22Rv1 (cell line): Measurements from ENCODE around the gene AANAT.

Experiments used
- H3K27ac ChIP-seq: fragments of 450-650 bp; 2 replicates; pipeline ENCODE4 v1.5.1; 2017
- ZFX ChIP-seq: fragments of 450-650 bp; IDR thresholded peaks from 2 replicates; pipeline ENCODE4 v1.6.1; 2017; ENCODE audit warnings: antibody characterized with exemption, borderline replicate concordance
- TF ChIP-seq, protein P1 (sequence below): fragments of 450-650 bp; IDR thresholded peaks from 2 replicates; pipeline ENCODE4 v1.5.1; 2017; ENCODE audit warnings: mild to moderate bottlenecking

AANAT gene

DNA sequence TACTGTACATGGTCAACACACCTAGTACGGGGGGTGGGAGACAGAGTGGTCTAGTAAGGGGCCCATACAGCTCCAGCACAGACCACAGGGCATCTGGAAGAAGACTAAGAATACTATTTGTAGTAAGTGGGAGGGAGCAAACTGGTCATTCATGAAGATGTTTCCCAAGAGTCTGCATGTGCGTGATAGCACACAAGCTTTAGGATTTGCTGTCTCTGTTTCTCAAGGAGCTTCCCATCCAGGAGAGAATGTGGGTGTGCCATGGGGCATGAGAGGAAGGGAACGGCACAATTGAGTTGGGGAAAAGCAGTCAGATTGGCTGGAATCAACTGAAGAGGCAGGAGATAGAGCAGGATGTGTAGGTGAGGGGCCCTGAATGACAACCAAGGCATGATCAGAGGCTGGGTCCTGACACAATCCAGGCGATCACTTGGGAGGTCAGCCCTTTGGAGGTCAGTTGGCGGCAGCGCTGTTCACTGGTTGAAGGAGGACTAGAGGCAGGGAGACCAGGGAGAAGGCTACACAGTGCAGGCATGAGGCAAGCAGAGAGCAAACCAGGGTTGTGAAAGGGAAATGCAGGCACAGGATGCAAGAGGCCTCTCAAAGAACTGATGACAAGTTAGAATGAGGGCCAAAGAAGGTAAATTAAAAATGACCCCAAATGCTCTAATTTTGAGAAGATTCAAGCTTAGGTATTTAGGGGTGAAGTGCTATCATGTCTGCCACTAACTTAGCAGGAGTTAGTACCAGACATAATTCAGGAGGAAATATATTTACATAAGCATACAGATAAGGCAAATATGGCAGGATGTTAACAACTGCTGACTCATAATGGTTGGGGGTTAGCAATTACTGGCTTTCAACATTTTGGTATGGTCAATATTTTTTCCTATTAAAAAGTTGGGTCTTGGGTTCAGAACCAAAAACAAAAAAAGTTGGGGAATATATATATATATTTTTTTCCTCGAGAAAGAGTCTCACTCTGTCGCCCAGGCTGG is 24.8 kb upstream of the AANAT start:
- H3K27ac ChIP-seq = no peak overlapping the region
- TF ChIP-seq ZFX = no peak
- TF ChIP-seq, protein P1, sequence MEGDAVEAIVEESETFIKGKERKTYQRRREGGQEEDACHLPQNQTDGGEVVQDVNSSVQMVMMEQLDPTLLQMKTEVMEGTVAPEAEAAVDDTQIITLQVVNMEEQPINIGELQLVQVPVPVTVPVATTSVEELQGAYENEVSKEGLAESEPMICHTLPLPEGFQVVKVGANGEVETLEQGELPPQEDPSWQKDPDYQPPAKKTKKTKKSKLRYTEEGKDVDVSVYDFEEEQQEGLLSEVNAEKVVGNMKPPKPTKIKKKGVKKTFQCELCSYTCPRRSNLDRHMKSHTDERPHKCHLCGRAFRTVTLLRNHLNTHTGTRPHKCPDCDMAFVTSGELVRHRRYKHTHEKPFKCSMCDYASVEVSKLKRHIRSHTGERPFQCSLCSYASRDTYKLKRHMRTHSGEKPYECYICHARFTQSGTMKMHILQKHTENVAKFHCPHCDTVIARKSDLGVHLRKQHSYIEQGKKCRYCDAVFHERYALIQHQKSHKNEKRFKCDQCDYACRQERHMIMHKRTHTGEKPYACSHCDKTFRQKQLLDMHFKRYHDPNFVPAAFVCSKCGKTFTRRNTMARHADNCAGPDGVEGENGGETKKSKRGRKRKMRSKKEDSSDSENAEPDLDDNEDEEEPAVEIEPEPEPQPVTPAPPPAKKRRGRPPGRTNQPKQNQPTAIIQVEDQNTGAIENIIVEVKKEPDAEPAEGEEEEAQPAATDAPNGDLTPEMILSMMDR = no peak

DNA sequence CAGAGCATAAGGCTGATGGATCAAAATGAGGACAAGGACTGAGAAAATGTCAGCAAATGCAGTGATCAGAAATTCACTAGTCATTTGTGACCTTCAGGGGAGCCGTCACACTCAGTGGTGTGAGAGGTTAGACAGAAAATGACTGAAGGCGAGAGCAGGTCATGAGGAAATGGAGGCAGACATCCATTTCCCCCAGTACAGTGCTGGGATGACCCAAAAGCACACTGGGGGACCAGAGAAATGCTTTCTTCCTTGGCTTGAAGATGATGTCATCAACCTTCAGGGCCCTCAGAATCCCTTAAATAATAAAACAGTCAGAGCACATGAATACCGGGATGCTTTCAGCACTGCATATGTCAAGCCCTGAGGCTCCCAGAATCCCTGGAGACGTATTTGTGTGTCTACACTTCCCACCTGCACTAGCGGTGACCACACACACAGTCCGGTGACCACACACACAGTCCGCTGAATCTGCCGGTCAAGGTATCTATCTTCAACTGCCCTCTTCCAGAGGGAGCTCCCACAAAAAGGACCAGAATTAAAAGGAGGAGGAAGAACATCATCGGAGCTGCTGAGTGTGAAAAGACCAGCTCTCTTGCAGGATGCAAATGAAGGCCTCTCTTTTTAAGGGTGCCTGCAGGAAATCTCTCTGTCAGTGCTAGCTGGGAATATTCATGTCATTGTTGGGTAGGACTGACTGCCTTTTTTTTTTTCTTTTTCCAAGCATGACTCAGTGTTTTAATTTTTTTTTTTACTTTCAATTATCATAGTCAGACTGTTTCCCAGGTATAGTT is 22.7 kb upstream of the AANAT start:
- TF ChIP-seq, protein P1 = no peak
- TF ChIP-seq ZFX = no peak
- H3K27ac ChIP-seq = no peak overlapping the region

DNA sequence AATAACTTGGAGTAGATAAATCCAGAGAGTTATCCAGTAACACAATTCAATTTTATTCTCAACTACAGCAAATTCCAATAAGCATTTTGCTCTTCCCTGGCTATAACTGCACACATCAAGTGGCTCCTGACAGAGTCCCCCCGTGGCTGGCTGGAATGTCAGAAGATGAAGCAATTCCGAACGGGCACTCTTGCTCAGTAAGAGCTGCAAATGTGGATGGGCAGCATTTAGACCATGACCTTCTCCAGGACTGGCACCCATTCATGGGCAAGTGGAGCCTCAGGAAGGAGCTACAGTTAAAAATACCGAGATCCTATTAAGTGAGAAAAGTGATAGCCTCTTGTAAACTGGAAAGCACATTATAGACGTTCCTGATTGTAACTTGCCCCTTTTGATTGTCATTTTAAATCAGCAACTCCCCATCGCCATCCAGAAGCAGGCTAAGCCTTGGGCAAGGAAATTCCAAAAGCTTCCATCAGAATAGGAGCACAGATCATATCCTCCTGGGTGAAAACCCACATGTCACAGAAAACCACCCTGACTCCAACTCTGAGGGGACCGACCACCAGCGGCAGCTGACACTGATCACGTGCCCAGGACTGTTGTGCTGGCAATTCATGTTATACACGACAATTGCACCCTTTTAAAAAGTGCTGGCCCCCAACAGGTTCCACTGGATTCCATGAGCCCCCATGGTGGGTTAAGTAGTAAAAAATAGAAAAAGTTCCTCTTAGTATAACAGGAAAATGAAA is 21.5 kb upstream of the AANAT start:
- TF ChIP-seq ZFX = no peak
- TF ChIP-seq, protein P1 = no peak
- H3K27ac ChIP-seq = no peak overlapping the region

DNA sequence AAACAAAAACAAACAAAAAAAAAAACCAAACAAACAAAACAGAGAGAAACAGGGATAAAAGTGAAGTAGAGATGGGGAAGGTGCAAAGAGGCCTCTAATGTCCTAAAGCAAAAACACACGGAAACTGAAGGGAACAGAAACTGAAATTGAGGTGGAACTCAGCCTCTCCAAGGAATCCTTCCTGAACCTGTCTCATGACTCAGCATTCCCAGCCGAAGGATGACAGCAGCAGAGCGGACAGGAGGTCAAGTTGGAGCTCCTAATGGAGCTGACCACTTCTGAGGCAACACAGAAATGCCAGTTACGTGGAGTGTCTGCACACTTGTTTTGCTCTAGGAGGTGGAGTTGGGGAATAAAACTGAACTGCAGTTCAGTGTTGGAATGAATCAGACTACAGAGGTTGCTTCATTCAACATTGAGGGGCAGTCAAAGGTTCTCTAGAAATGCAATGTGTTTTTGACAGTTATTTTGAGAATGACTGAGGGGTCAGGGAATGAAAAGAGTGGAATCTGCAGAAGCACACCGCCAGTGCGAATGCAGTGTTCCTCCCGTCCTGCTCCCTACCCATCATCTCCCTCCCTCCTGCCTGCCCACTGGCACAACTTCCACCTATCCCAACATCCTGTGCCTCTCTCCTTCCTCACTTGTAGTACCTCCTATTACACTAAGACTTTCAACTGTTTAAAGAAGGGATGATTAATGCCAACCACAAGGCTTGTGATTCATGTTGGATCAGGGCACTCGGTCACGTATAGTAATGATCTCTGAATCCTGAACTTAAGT is 20.8 kb upstream of the AANAT start:
- H3K27ac ChIP-seq = no peak overlapping the region
- TF ChIP-seq, protein P1 = no peak
- no peak for TF ChIP-seq ZFX

DNA sequence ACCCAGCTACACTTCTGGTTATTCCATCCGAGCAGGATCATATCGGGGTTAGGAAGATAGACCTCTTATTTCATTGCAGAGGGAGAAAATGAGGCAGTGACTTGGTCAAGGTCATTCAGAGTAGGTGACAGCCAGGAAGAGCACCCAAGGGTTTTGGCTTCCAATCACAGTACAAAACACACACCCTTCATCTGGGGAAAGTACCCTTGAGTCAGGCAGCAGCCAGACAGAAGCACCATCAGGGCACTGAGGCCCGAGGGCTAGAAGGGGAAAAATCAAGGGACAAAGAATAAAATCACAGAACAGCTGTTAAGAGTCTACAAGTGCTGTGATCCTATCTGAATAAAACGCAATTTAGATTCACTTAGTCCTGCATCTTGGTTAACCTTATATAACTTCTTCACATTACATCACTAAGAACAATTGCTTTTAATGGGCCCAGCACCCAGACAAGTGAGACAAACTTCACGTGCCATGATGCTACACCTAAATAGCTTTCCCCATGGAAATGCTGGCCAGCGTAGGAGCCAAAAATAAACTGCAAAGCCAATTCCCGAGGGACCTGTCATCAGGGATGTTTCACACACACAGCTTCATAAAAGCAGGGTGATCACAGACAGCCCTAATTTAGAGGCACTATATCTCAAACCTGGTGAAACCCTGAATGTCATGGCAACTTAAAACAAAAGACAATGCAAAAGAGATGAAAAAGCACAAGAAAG is 19.3 kb upstream of the AANAT start:
- TF ChIP-seq, protein P1 = no peak
- TF ChIP-seq ZFX = no peak
- H3K27ac ChIP-seq = no peak overlapping the region

DNA sequence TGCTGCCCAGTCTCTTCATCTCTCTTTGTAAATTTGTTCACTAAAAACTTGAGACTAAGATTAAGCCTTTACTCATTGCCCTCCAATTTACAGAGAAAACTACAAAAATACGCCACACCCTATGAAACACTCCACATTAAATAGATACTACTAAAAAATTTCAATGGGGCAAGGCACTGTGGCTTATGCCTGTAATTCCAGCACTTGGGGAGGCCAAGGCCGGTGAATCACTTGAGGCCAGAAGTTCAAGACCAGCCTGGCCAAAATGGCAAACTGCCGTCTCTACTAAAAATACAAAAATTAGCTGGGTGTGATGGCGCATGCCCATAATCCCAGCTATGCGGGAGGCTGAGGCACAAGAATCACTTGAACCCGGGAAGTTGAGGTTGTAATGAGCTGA is 18.3 kb upstream of the AANAT start:
- no peak overlapping the region for H3K27ac ChIP-seq
- TF ChIP-seq ZFX = no peak
- TF ChIP-seq, protein P1 = no peak
